Loucy (cell line): ENCODE results near the gene B4GALT1.

Experiments
- H2AFZ ChIP-seq: fragments of 200-600 bp; sonication (generic); 2 replicates; pipeline ENCODE4 v1.6.0; 2016; ENCODE audit warnings: antibody characterized with exemption, mild to moderate bottlenecking, low read length, moderate library complexity
- H3F3A ChIP-seq: fragments of 200-600 bp; 2 replicates; pipeline ENCODE4 v1.6.0; 2016; ENCODE audit warnings: antibody characterized with exemption, low read depth, mild to moderate bottlenecking
- H3K27me3 ChIP-seq: fragments of 200-600 bp; sonication (generic); 2 replicates; pipeline ENCODE4 v1.6.1; 2014; ENCODE audit warnings: low read length, mild to moderate bottlenecking; ENCODE audit not compliant: insufficient read depth, poor library complexity, severe bottlenecking
- H3K36me3 ChIP-seq: fragments of 200-600 bp; sonication (generic); 2 replicates; pipeline ENCODE4 v1.6.1; 2016; ENCODE audit warnings: low read length; ENCODE audit not compliant: insufficient read depth
- H3K4me1 ChIP-seq: fragments of 200-600 bp; sonication (generic); 2 replicates; pipeline ENCODE4 v1.5.1; 2014; ENCODE audit warnings: low read length, mild to moderate bottlenecking; ENCODE audit not compliant: insufficient read depth, poor library complexity, severe bottlenecking
- H3K4me2 ChIP-seq: fragments of 200-600 bp; sonication (generic); 2 replicates; pipeline ENCODE4 v1.6.0; 2014; ENCODE audit warnings: antibody characterized with exemption, low read length, low read depth, mild to moderate bottlenecking; ENCODE audit not compliant: poor library complexity, severe bottlenecking
- H3K4me3 ChIP-seq: fragments of 200-600 bp; sonication (generic); 2 replicates; pipeline ENCODE4 v1.5.1; 2014; ENCODE audit warnings: low read length, mild to moderate bottlenecking, mixed read lengths; ENCODE audit not compliant: poor library complexity, severe bottlenecking
- H3K79me2 ChIP-seq: fragments of 200-600 bp; sonication (generic); 2 replicates; pipeline ENCODE4 v1.6.1; 2014; ENCODE audit warnings: low read length; ENCODE audit not compliant: insufficient read depth
- H3K9ac ChIP-seq: fragments of 200-600 bp; sonication (generic); 2 replicates; pipeline ENCODE4 v1.6.0; 2014; ENCODE audit warnings: mild to moderate bottlenecking, low read depth, low read length, moderate library complexity; ENCODE audit not compliant: poor library complexity, severe bottlenecking
- H3K9me2 ChIP-seq: fragments of 200-600 bp; sonication (generic); replicated peaks from 2 replicates; pipeline ENCODE4 v1.6.1; 2016; ENCODE audit warnings: low read depth, low read length, mixed read lengths
- H3K9me3 ChIP-seq: fragments of 200-600 bp; sonication (generic); 2 replicates; pipeline ENCODE4 v1.6.1; 2014; ENCODE audit warnings: mild to moderate bottlenecking, antibody characterized with exemption, low read length, low read depth; ENCODE audit not compliant: insufficient read depth
- H4K20me1 ChIP-seq: fragments of 200-600 bp; sonication (generic); 2 replicates; pipeline ENCODE4 v1.6.0; 2014; ENCODE audit warnings: antibody characterized with exemption, low read length, mild to moderate bottlenecking; ENCODE audit not compliant: insufficient read depth, poor library complexity, severe bottlenecking
- EZH2phosphoT487 ChIP-seq: fragments of 200-600 bp; IDR thresholded peaks from 2 replicates; pipeline ENCODE4 v1.6.1; 2018; ENCODE audit warnings: antibody characterized with exemption, mild to moderate bottlenecking, moderate library complexity, borderline replicate concordance
- TF ChIP-seq, protein P1 (sequence below): fragments of 200-600 bp; sonication (generic); conservative IDR thresholded peaks from 2 replicates; pipeline ENCODE4 v1.5.1; 2014; ENCODE audit warnings: mild to moderate bottlenecking, antibody characterized with exemption, low read length

The B4GALT1 gene

DNA sequence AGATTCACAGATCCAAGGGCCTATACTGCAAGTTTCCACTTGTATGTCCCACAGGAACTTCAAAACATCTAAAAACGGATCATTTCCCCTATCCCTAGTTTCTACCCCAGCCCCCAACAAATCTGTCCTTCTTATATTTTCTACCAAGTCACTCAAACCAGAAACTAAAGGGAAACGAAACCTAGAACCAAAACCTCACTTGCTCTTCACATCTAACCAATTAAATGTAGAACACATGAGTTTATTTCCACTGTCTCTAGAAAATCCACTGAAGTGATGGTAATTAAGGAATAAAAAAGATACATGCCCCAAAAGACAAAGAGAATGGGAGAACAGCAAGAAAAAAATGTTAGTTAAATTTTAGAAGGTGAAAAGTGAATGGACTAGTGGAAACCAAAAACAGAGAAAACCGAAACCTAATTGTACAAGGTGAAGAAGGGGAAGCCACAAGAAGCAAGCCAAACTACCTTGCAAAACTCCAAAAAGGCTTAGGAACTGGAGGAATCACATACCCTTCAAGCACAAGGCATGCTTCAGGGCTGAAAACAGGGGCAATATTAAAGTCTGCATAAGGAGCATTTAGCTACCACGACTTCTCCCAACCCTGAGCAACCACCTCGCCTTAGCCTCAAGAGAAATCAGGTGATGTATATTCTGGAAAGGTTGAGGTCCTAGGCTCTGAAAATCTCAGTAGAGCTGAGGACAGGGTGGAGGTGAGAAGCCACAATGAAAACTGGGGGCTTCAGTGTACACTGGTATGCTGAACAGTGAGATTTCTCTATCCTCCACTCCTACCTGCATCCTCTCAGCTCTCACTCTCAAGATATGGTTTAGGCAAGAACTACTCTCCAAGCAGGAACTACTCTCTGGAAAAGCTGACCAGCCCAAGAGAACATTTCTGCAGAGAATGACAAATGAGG, 101.7 kb downstream of the B4GALT1 start:
- Histone ChIP-seq H3K36me3 (peaks cover 63% of the 10 kb centered on the region; the same call in 1 of the 2 replicates), H4K20me1 (peaks cover 7% of the 10 kb centered on the region), H3K4me2 (no peak overlapping the region), H3K9me2 (no peaks in the 10 kb centered on the region), H3K9me3 (no peaks in the 10 kb centered on the region), H3K4me3 (no peak overlapping the region), H3K27me3 (no peaks in the 10 kb centered on the region), H3K4me1 (no peaks in the 10 kb centered on the region), H3F3A (no peaks in the 10 kb centered on the region), H2AFZ (no peak overlapping the region), H3K79me2 (peaks cover 15% of the 10 kb centered on the region; the same call in 1 of the 2 replicates), H3K9ac (no peak overlapping the region)
- TF ChIP-seq, protein P1, sequence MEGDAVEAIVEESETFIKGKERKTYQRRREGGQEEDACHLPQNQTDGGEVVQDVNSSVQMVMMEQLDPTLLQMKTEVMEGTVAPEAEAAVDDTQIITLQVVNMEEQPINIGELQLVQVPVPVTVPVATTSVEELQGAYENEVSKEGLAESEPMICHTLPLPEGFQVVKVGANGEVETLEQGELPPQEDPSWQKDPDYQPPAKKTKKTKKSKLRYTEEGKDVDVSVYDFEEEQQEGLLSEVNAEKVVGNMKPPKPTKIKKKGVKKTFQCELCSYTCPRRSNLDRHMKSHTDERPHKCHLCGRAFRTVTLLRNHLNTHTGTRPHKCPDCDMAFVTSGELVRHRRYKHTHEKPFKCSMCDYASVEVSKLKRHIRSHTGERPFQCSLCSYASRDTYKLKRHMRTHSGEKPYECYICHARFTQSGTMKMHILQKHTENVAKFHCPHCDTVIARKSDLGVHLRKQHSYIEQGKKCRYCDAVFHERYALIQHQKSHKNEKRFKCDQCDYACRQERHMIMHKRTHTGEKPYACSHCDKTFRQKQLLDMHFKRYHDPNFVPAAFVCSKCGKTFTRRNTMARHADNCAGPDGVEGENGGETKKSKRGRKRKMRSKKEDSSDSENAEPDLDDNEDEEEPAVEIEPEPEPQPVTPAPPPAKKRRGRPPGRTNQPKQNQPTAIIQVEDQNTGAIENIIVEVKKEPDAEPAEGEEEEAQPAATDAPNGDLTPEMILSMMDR, result no peak
- TF ChIP-seq EZH2phosphoT487, result no peak
